Measurements from ENCODE around the gene CACNA1C.

The CACNA1C gene

DNA sequence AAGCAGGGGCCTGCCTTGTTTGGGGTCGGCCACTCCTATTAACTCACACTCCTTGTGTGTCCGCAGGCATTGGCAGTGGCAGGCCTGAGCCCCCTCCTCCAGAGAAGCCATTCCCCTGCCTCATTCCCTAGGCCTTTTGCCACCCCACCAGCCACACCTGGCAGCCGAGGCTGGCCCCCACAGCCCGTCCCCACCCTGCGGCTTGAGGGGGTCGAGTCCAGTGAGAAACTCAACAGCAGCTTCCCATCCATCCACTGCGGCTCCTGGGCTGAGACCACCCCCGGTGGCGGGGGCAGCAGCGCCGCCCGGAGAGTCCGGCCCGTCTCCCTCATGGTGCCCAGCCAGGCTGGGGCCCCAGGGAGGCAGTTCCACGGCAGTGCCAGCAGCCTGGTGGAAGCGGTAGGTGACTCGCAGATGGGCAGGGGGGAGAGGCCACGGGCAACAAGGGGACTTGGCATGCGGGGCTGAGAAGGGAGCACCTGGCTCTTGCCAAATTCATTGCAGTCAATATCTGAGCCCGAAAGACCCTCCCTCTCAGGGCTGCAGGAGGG, 635.7 kb downstream of the CACNA1C start:
- H3K4me1 Mint-ChIP-seq: peaks cover 41% of the 10 kb centered on the region
- H3K36me3 Mint-ChIP-seq: no peaks in the 10 kb centered on the region
- no peaks in the 10 kb centered on the region for H3K27me3 Mint-ChIP-seq
- H3K27ac Mint-ChIP-seq: no peak overlapping the region
- H3K9me3 Mint-ChIP-seq: no peaks in the 10 kb centered on the region
- H3K4me3 Mint-ChIP-seq: no peak overlapping the region

DNA sequence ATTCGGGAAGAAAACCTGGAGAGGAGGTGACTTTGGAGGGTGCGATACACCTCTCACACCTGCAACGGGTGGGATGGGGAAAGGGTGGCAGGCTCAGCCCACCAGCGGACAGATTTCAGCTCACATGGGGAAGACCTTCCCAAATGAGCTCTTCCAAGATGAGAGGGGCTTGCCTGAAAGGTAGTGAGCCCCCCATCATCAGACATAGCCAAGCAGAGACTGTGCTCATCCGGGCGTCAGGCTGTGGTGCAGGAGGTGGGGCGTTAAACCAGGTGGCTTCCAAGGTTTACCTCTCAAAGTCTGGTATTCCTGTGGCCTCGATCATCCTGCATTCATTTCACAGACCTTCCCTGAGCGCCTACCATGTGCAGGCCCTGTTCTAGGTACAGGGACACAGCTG, 636.6 kb downstream of the CACNA1C start:
- no peaks in the 10 kb centered on the region for H3K36me3 Mint-ChIP-seq
- no peaks in the 10 kb centered on the region for H3K27me3 Mint-ChIP-seq
- peak overlapping the region; percentile 31 for H3K4me3 Mint-ChIP-seq
- no peaks in the 10 kb centered on the region for H3K9me3 Mint-ChIP-seq
- peaks cover 45% of the 10 kb centered on the region for H3K4me1 Mint-ChIP-seq
- H3K27ac Mint-ChIP-seq: no peak overlapping the region

DNA sequence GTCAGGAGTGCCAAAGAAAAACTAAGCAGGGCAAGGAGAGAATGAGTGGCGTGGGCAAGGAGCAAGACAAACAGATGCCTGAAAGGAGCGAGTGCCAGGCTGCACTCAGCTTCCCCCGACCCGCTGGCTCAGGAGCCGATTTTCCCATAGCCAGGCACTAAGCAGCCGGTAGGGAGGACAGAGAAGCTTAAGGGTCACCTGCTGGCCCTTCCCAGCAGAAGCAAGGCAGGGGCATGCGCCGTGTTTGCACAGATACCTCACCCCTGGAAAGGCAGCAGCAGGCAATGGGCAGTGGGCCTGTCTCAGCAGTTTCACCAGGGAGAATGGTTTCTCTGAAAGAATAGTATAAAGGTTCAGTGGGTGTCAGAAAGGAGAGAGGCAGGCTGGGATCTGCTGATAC, 637.1 kb downstream of the CACNA1C start:
- peaks cover 45% of the 10 kb centered on the region for H3K4me1 Mint-ChIP-seq

DNA sequence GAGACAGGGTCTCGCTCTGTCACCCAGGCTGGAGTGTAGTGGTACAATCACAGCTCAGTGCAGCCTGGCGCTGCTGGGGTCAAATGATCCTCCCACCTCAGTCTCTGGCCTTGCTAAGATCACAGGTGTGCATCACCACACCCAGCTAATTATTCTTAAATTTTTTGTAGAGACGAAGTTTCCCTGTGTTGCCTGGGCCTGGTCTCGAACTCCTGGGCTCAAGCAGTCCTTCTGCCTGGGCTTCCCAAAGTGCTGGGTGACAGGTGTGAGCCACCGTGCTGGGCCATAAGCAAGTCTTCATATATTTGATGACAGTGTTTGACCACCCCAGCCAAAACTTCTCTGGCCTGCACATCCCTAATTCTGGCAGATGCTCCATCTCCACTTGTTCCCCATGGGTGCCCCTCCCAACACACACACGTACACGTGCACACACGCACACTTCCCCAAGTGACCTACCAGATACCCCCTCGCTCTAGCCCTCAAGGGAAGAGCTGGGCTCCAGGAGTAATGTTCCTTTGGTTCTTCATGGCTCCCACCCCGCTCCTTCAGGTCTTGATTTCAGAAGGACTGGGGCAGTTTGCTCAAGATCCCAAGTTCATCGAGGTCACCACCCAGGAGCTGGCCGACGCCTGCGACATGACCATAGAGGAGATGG, 637.7 kb downstream of the CACNA1C start:
- Mint-ChIP-seq H3K36me3 (no peaks in the 10 kb centered on the region), H3K27me3 (no peaks in the 10 kb centered on the region), H3K9me3 (no peaks in the 10 kb centered on the region), H3K4me3 (peak overlapping the region; percentile 90), H3K4me1 (peaks cover 45% of the 10 kb centered on the region), H3K27ac (peak overlapping the region; percentile 89)

More for the DNA sequence above, 637.1 kb downstream of the CACNA1C start:
- Mint-ChIP-seq H3K27me3 (no peaks in the 10 kb centered on the region), H3K36me3 (no peaks in the 10 kb centered on the region), H3K9me3 (no peaks in the 10 kb centered on the region), H3K4me3 (peak overlapping the region; percentile 31), H3K27ac (no peak overlapping the region)

DNA sequence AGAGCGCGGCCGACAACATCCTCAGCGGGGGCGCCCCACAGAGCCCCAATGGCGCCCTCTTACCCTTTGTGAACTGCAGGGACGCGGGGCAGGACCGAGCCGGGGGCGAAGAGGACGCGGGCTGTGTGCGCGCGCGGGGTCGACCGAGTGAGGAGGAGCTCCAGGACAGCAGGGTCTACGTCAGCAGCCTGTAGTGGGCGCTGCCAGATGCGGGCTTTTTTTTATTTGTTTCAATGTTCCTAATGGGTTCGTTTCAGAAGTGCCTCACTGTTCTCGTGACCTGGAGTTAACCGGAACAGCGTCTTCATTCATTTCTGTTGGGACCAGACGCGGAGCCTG, 638.2 kb downstream of the CACNA1C start:
- no peaks in the 10 kb centered on the region for H3K9me3 Mint-ChIP-seq
- H3K4me3 Mint-ChIP-seq: peak overlapping the region; percentile 90
- no peaks in the 10 kb centered on the region for H3K27me3 Mint-ChIP-seq
- no peaks in the 10 kb centered on the region for H3K36me3 Mint-ChIP-seq
- peak overlapping the region; percentile 91 for H3K27ac Mint-ChIP-seq
- peaks cover 45% of the 10 kb centered on the region for H3K4me1 Mint-ChIP-seq

DNA sequence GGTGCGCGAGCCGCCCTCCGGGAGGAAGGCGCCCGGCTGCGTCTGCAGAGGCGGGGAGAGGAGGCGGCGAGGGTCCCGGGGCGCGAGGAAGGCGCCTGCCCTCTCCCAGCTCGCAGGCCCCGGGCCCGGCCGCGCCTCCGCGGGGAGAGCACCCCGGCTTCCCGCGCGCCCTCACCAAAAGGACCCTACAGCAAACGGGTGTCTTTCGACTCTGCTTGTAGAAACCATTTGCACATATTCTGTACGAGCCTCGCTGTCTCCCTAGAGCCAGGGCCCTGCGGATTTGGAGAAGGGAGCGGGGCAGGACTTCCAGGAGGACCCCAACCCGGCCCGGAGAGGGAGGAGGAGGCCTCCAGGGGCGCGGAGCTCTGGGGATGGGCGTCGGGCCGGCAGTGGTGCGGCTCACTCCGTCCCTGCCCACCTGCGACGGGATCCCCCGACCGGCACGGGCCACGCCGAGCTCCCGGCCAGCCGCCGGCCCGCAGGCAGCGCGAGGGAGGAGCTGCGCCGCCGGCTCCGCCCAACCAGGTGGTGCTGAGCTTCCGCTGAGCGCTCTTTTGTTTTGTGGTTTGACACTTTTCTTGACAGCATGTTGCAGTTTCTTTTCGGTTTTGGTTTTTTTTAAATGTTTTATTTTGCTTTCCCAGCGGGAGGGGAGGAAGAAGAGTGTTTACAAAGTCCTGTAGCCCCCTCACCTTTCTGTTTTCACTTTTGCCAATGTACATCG, 638.7 kb downstream of the CACNA1C start:
- peak overlapping the region; percentile 98 for H3K27ac Mint-ChIP-seq
- H3K4me3 Mint-ChIP-seq: peak overlapping the region; percentile 99
- H3K9me3 Mint-ChIP-seq: no peaks in the 10 kb centered on the region

DNA sequence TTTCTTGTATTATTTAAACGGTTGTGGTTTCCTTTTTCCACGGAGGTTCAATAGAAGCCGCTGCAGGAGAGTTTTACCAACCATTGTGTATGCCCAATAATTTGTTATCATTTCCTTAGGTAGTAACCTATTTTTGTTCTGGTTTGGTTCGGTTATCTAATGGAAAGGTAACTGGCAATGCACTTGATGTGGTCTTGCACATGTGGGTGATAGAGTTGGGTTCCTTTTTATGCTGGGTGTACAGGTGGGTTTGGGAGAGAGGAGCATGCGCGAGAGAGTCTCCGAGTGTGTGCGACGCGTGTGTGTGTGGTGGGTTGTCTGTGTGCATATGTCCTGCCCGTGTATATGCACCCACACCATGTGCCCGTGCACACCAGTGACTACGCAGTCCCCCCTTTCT, 639.3 kb downstream of the CACNA1C start:
- H3K27me3 Mint-ChIP-seq: no peaks in the 10 kb centered on the region
- no peaks in the 10 kb centered on the region for H3K36me3 Mint-ChIP-seq
- peaks cover 45% of the 10 kb centered on the region for H3K4me1 Mint-ChIP-seq
- H3K9me3 Mint-ChIP-seq: no peaks in the 10 kb centered on the region
- H3K27ac Mint-ChIP-seq: peak overlapping the region; percentile 98
- peak overlapping the region; percentile 99 for H3K4me3 Mint-ChIP-seq

More for the DNA sequence above, 638.7 kb downstream of the CACNA1C start:
- H3K36me3 Mint-ChIP-seq: no peaks in the 10 kb centered on the region
- H3K4me1 Mint-ChIP-seq: peaks cover 45% of the 10 kb centered on the region
- H3K27me3 Mint-ChIP-seq: no peaks in the 10 kb centered on the region

DNA sequence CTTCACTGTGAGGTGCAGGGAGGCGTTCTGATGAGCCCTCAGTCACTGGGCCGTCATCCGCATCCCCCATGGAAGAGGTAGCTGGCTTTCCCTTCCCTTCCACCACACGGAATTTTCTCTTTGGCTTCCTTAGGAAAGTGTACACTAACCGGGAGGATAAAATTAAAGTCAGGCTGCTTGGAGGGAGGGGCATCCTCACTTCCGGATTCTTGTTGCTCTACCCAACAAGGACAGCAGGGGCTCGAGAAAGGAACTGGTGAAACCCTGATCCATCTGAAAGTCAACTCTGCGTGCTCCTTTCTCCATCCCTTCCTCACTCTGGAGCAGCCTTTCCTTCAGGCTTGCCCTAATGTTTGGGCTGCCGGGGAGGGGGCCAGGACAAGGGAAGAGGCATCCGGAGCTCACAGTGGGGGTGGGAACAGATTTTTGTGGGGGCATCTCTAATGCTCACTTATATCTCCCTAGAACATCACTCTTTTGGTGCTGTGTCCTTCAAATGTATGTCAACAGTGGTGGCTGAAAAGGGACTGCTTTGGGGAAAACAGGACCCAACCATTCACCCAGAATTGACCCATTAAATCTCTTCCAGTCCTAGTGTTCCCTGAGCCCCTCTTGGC, 640.6 kb downstream of the CACNA1C start:
- Mint-ChIP-seq H3K4me1 (peaks cover 45% of the 10 kb centered on the region), H3K36me3 (no peaks in the 10 kb centered on the region), H3K4me3 (peak overlapping the region; percentile 69), H3K27me3 (no peaks in the 10 kb centered on the region), H3K9me3 (no peaks in the 10 kb centered on the region), H3K27ac (no peak overlapping the region)

DNA sequence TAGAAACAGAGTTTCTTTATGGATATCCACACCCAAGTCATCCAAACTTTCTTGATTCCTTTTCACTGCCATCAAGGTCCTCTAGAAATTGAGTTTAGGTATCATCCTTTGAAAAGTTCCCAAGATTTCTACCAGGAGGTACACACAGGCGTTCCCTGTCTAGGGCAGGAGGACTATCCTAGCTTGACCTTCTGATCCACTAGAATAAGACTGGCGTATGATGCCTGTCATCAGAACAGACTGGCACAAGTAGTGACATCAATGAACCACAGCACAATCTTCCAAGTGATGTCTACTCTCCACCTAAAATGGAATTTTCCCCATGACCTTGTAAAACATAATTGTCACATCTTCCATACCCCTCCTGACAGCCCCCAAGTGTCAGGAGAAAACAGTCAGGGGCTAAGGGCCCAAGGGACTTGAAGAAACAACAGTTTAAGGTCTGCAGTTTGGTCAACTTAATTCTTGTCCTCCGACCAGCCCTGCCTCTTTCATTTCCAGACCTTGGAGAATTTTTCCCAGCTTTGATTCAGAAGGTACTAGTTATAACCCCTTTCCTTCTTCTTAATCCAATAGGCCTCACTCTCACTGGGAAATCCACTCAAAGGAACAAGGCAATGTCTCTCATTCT, 641.3 kb downstream of the CACNA1C start:
- no peaks in the 10 kb centered on the region for H3K9me3 Mint-ChIP-seq
- no peak overlapping the region for H3K27ac Mint-ChIP-seq
- no peaks in the 10 kb centered on the region for H3K36me3 Mint-ChIP-seq
- no peaks in the 10 kb centered on the region for H3K27me3 Mint-ChIP-seq
- peaks cover 40% of the 10 kb centered on the region for H3K4me1 Mint-ChIP-seq
- H3K4me3 Mint-ChIP-seq: peak overlapping the region; percentile 45

DNA sequence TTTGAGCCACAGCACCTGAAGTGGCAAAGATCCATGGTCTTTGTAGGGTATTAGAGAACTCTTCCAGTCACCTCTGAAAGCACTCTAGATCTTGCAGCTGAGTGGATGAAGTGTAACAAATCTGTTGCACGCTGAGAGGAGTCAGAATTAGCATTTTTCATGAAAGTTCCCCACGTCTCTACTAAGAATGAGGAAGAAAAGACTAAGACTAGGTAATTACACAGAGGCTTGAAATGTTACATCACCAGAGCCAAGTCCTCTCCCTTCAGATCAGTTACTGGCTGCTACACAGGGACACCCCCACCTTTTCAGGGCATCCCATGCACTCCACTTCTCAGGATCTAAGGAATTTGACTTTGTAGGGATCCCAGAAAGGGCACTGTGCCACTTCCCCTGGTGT, 643.3 kb downstream of the CACNA1C start:
- H3K4me1 Mint-ChIP-seq: peaks cover 23% of the 10 kb centered on the region
- H3K27me3 Mint-ChIP-seq: peaks cover 4% of the 10 kb centered on the region
- H3K9me3 Mint-ChIP-seq: no peaks in the 10 kb centered on the region
- H3K36me3 Mint-ChIP-seq: no peaks in the 10 kb centered on the region
- no peak overlapping the region for H3K4me3 Mint-ChIP-seq
- no peak overlapping the region for H3K27ac Mint-ChIP-seq

DNA sequence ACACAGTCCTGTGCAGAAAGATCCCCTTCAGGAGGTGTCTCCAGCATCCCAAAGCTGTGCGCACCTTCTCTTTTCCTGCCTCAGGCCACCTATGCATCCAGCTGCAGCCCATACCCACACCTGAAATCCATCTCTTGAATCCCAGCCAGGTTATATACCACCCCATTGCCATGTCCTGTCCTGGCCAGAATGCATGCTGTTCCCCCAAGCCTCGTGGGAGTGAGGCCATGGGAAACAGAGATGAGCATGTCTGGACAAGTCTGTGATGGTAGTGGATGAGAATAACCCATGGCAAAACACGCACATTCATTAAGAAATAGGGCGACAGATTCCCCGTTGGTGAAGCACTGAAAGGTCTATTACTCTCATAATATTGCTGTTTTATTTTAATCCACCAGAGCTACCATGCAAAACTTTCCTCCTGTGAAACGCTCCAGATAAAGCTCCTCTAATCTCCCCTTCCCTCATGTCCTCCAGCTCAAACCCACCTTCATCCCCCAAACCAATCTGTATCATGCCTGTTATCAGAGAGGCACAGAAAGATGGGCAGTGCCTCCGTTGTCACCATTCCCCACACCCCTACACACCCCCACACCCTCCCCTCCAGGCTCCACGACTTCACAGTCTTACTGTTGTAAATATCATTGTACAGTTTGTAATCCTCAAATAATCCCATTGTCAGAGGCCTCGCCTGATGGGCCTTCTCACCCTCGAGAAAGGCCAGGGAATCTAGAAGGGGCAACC, 644.4 kb downstream of the CACNA1C start:
- no peaks in the 10 kb centered on the region for H3K9me3 Mint-ChIP-seq
- no peak overlapping the region for H3K27ac Mint-ChIP-seq

DNA sequence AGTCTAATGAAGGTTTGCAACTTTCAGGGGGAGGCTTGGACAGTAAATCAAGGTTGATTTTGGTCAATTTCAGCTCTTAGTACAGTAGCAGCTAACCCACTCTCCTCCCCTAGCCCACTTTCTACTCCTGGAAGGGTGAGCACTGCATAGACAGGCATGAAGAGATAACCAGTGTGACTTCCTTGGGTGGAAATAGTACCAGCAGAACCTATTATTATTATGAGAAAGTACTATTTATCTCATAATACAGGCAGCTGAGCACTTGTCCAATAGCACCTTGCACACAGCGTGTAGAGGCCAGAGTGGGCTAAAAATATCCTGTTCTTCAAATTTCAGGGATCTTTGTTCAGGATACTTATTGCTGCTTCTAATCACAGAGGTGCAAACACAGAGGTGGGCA, 645.8 kb downstream of the CACNA1C start:
- Mint-ChIP-seq H3K27me3 (peaks cover 7% of the 10 kb centered on the region), H3K4me1 (peaks cover 3% of the 10 kb centered on the region), H3K9me3 (no peaks in the 10 kb centered on the region), H3K27ac (no peak overlapping the region), H3K4me3 (no peak overlapping the region), H3K36me3 (no peaks in the 10 kb centered on the region)

More for the DNA sequence above, 644.4 kb downstream of the CACNA1C start:
- Mint-ChIP-seq H3K4me1 (peaks cover 16% of the 10 kb centered on the region), H3K27me3 (peaks cover 6% of the 10 kb centered on the region), H3K36me3 (no peaks in the 10 kb centered on the region), H3K4me3 (no peak overlapping the region)

DNA sequence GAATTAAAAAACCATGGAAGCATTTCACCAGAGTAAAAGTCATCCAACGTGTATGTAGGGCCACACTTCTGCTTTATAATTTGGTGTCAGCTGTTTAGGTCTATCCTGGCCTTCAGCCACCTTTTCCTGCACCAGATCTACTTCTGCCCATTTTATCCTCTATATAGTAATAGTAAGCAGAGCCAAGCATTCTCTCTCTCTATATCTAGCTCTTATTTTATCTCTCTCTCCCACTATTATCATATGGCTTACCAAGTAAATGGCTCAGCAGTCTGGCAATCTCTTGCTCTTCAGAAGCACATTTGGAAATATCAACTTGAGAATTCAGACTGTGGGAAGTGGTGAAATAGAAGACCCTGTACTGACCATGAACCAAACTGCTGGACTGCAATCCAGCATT, 657.9 kb downstream of the CACNA1C start:
- Mint-ChIP-seq H3K36me3 (no peaks in the 10 kb centered on the region), H3K27ac (no peak overlapping the region), H3K27me3 (peaks cover 5% of the 10 kb centered on the region), H3K4me1 (no peaks in the 10 kb centered on the region), H3K9me3 (peaks cover 20% of the 10 kb centered on the region), H3K4me3 (no peak overlapping the region)

DNA sequence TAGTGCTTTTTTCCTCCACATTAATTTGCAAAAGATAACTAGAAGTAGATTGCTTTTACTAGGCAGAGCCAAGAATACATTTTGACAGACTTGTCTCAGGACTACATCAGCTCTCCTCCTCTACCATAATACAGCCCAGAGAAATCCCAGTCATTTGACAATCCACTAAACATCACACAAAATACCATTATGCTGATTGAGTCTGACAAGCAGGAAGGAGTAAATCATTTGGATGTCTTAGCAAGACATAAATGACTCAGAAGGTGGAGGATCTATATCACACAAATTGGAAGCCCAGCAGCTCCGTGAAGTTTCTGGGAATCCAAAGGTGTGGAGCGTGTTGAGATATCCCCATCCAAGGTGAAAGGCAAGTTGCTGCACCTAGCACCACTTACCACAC, 666.6 kb downstream of the CACNA1C start:
- Mint-ChIP-seq H3K27ac (no peak overlapping the region), H3K9me3 (no peaks in the 10 kb centered on the region), H3K4me1 (no peaks in the 10 kb centered on the region), H3K4me3 (no peak overlapping the region), H3K36me3 (no peaks in the 10 kb centered on the region), H3K27me3 (peaks cover 11% of the 10 kb centered on the region)

DNA sequence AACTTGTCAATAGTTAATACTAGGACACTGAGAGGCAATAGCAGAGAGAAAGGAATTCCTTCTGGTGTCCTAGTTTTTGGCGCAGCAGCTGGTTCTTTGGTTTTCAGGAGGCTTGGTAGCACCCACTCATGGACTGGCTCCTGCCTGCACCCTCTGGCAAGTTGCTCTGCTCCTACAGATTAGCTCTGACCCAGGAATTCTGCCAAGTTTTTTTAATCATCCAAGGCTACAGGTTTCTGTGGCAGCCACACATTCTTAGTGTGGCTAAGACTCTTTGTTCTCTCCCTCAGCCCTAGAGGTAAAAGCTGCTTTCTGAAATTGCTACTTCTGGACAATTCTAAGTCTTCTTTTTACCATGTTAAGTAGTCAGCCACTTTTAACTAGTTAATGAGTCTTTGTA, 670.0 kb downstream of the CACNA1C start:
- no peak overlapping the region for H3K4me3 Mint-ChIP-seq
- no peaks in the 10 kb centered on the region for H3K27me3 Mint-ChIP-seq
- no peaks in the 10 kb centered on the region for H3K36me3 Mint-ChIP-seq
- no peaks in the 10 kb centered on the region for H3K9me3 Mint-ChIP-seq
- no peak overlapping the region for H3K27ac Mint-ChIP-seq
- no peaks in the 10 kb centered on the region for H3K4me1 Mint-ChIP-seq

Measured in activated naive CD4-positive, alpha-beta T cell treated with anti-CD3 and anti-CD28 coated beads, Interleukin-2, amount 50 U/mL, for 24 hours (primary cell).